Left ventricle myocardium superior (tissue), 1 donor: ENCODE results near the gene VCP. TPM values are rescaled to one million over a fixed set of nuclear protein-coding genes. Genes with fewer than 3 reads are reported as not detected.
A peak's percentile ranks its signal among the peaks of the same experiment; 100 is the strongest.

ENCODE experiments used
- ATAC-seq: fragments of 200-7000 bp; cut with Tn5 transposase; one replicate; pipeline ENCODE4 v1.9.1; 2020; ENCODE audit warnings: mild to moderate bottlenecking, moderate library complexity
- DNase-seq: peaks from one replicate; pipeline ENCODE4 v3.0.0-alpha.2; 2020
- intact Hi-C: fragments of 100-400 bp; cut with micrococcal nuclease; formaldehyde crosslinking; loops from one replicate; pipeline ENCODE4 v1.11.0; 2022
- total RNA-seq: library from RNA; stranded (reverse); fragmentation: NEBNext Ultra II Directional; extraction: Animal tissue kit (Norgen Biotek cat#: 25700); gene quantifications from one replicate; pipeline ENCODE4 v1.2.1, GENCODE V29; 2021
- donor health status: DM: no; HTN: yes; CAD: no; lungs with severe emphysema.

The VCP gene
- total RNA-seq, 1 donor from 2014 or later = 233 TPM

GRCh38 chr9:35105571-35106342, 33.3 kb upstream of the VCP start:
- intact Hi-C loops = no loop called here
- DNase-seq = no peak
- no peak for ATAC-seq

DNA sequence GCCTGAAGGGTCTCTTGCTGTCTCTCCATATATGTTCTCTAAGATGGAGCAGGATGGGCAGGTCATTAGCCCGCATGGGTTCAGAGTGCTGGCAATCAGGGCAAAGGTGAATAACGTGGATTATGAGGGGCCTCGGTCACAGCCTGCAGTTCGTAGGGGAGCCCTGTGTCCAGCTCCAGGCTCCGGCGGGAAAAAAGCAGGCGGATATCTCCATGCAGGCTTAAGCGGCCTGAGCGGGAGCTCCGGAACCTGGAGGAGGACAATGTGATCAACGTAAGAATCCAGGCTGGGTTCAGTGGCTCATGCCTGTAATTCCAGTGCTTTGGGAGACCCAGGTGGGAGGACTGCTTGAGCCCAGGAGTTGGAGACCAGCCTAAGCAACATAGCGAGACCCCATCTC, 32.7 kb upstream of the VCP start:
- no peak for DNase-seq
- intact Hi-C loops = no loop called here
- no peak for ATAC-seq

DNA sequence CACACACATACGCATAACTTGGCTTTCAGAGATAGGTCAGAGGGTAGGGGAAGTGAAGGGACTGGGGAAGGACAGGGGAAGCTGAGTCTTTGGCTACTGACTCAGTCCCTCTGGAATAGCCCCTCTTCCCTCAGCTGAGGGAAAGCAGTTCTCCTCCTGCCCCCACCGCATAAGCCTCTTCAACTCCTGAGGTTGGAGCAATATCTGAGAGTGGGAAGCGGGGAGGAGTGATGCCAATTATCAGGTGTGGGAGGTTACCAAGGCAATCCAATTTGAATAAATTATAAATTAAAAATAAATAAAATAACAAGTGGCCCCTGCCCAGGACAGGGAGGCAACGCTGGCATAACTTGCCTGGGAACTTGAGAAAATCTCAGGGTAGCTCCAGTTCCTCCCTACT, 32.2 kb upstream of the VCP start:
- no peak for DNase-seq
- intact Hi-C loops = no loop called here
- no peak for ATAC-seq

GRCh38 chr9:35103660-35104191, 31.3 kb upstream of the VCP start:
- ATAC-seq (no peak), DNase-seq (no peak)
- intact Hi-C loops = no loop called here

DNA sequence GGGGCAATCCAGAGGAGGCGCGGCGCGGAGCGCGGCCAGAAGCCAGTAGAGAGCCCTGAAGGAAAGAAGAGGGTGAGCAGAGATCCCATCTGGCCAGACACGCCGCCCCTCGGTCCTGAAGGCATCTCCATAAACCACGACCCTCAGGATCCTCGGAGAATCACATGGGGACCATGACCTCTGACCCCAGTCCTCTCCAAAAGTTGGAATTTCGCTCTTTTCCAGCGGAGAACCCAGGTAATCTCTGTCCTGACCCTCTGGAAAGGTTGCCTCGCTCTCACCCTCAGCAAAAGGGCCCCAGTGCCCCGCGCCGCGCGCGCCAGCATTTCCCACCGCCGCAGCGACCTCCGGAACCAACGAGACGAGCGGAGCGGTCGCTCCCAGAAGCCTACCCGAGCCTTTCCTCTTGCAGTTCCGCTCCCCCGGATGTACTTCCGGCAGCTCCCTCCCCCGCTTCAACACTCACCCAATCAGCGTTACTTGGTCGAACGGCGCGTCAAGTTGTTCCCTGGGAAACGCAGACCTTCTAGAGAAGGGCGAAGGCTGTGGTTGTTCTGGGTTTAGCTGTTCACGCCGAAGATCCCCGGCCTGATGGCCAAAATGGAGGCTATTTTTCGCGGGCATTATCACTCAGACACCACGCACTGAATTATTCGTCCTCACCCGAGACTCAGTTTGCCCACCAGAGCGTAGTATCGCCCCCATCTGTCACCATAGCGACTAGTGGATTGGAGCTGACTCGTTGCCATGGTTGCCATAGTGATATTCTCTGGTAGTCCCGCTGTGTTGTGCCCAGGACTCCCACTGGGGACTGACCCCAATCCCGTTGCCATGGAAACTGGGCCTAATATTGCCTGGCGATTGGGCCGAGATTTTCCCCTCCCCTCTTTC, 30.6 kb upstream of the VCP start, which contains the start of gene STOML2:
TSS of gene STOML2 (minus strand) at position 363 of the 891 bp plus-strand sequence. CDS start at position 326, 37 bp downstream.
- DNase-seq (peak; percentile 94), ATAC-seq (peak; percentile 96)
- intact Hi-C loops = no loop called here

DNA sequence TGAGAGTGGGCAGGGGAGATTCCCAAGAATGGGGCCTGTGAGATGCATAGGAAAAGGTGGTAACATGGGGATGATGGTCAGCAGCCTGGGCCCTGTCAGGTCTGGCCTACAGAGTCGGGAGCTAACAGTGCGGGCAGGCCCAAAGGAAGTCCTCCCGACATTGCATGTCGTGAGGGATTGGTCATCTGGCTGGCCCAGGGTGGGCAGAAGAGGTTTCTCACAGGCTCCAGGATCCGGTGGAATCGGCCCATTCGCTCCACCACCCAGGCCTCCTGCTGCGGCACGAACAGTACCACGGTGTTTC, 30.0 kb upstream of the VCP start:
- no peak for DNase-seq
- intact Hi-C loops = no loop called here
- ATAC-seq = peak; percentile 41

GRCh38 chr9:35097573-35097972, 25.1 kb upstream of the VCP start:
- no peak for ATAC-seq
- intact Hi-C loops = no loop called here
- DNase-seq = no peak

DNA sequence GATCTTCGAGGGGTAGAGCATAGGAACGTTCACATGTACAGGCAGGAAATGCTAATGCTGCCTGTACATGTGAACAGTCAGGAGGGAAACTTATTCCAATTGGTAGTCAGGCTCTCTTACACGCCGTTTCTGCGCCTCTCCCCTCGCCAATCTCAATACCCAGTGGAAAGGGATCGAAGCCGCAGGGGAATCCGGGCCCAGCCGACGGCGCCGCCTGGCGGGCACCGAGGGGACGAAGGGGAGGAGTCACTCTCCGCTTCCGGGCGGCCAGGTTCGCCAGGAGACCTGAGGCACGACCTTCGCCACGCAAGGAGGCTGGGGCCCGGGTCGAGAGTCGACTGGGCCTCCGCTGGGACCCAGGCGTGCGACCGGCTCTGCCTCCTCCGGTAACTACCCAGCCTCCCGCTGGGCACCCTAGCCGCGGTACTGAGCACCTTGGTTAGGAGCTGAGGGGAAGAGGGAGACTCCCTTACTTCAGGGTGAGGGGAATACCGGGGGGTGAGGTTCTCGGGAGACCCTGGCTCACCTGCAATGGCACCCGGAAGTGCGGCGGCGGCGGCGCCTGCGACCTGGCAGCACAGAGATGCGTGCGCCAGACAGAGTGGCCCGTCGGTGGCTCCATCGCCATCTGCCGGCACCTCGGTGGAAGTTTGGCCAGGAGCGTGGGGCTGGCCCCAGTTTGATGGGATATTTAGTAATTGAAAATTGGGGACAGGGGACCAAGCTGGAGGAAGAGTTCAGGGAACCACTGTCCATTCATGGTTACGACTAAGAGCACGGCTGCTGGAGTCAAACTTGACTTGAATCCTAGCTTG, 23.8 kb upstream of the VCP start, which contains the start of gene PIGO:
TSS of gene PIGO (minus strand) at position 557 of the 815 bp plus-strand sequence. CDS start 1,026 bp downstream, outside the sequence.
- DNase-seq (peak; percentile 94), ATAC-seq (peak; percentile 94)
- intact Hi-C loops = no loop called here

DNA sequence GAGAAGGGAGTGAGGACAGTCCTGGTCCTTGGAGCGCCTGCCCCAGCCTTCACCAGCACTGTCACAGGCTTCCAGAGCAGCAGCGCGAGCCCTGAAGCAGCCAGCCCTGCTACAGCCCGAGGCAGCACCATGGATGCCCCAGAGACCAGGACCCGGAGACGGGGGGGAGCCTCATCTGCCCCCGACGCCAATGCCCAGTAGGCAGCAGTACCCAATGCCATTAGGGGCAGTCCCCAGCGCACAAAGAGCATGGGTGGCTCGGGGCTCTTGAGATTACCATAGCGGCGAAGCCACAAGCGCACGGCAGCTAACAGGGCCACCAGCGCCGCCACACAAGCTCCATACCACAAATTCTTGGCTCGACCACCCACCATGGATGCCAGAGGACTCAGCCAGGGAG, 19.1 kb upstream of the VCP start:
- intact Hi-C loops = no loop called here
- ATAC-seq (no peak), DNase-seq (no peak)

DNA sequence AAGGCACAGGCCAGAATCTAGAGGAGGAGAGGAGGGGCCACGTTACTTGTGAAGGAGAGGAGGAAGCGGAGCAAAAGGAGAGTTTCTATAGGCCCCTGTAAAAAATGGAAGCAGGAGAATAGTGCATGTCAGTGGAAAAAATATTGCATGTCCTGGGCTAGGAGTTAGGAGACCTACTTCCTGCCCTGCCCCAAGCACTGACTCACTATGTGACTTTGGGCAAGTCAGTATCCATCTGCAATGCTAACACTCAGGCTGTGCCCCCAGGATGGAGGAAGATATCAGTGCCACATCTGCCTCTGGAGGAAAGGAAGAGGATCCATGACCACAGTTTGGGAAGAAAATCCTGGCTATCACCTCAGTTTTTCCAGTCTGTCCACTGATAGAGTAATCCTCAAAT, 17.0 kb upstream of the VCP start:
- DNase-seq (no peak), ATAC-seq (no peak)
- intact Hi-C loops = no loop called here

DNA sequence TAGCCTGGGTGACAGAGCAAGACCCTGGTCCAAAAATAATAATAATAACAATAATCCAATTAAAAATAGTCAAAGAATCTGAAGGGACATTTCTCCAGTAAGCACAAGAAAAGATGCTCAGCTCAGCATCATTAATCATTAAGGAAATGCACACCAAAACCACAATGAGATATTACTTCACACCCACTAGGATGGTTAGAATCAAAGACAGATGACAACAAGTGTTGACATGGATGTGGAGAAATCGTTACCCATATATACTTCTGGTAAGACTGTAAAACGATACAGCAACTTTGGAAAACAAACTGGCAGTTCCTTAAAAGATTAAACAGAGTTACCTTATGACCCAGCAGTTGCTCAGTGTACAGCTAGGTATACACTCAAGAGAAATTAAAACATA, 12.7 kb upstream of the VCP start:
- intact Hi-C loops = no loop called here
- ATAC-seq (no peak), DNase-seq (no peak)

GRCh38 chr9:35079426-35080341, 7.3 kb upstream of the VCP start, which contains the start of gene FANCG:
Gene FANCG, minus strand, starts transcription at chr9:35079942. Its CDS starts 418 bp downstream, at chr9:35079524.
- intact Hi-C loops = no loop called here
- DNase-seq (peak; percentile 94), ATAC-seq (peak; percentile 98)

DNA sequence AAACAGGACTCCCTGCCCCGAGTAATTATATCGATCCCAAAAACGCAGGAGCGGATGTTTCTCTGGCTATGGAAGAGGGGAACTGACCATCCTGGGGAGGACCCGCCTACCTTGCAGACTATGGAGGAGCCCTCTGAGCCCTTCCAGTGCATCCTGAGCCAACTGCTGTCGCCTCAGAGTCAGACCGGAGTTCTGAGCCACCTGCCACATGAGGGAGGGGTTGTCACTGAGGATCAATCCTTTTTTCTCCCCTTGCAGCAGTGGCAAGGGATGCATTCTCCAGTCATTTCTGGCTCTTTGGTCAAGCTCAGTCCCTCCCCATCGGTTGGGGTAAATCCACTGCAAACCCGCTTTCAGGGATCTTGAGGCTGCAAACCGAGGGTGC, 6.6 kb upstream of the VCP start:
- intact Hi-C loops = no loop called here
- ATAC-seq (no peak), DNase-seq (no peak)

- intact Hi-C loops = no loop called here
- DNase-seq (no peak), ATAC-seq (no peak)
Measured at GRCh38 chr9:35078066-35078465, 5.6 kb upstream of the VCP start.

GRCh38 chr9:35076848-35077247, 4.4 kb upstream of the VCP start:
- intact Hi-C loops = no loop called here
- ATAC-seq (no peak), DNase-seq (no peak)

- intact Hi-C loops = no loop called here
- ATAC-seq (no peak), DNase-seq (no peak)
Measured at GRCh38 chr9:35075358-35075757, 2.9 kb upstream of the VCP start.

GRCh38 chr9:35074791-35075190, 2.4 kb upstream of the VCP start:
- intact Hi-C loops = no loop called here
- no peak for DNase-seq
- ATAC-seq = no peak

DNA sequence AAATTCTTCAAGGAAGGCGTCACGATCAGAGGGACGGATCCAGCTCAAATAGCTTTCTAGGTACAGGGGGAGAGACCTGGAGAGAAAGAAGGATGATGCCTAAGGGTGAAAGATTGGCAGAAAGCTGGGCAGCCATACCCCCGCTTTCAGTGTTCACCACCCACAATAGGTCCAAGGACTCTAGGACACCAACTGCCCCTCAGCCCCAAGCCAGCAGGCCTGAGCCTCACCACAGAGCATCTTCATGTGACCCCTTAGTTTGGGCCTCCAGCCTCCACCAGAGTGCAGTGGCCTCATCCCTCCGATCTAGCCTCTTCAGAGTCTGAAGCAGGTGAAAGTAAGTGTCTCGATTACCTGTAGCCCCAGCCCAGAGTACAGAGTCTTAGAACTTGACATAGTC, 1.7 kb upstream of the VCP start:
- intact Hi-C loops = no loop called here

More for the DNA sequence above, 1.7 kb upstream of the VCP start:
- no peak for ATAC-seq
- DNase-seq = no peak
